ENCODE measurements around the gene MITF. TPM values are rescaled to one million over a fixed set of nuclear protein-coding genes. Genes with fewer than 3 reads are reported as not detected.

MITF gene
- total and polyA plus RNA-seq, 8 donors, result 6.2 to 29.6 (median 7.5) TPM

- TF ChIP-seq CTCF (IDR thresholded peaks at IDR 0.05), result no peak
- ATAC-seq (peak; percentile 46), DNase-seq (peak in 1 of 4 donors; percentile 23)
- Histone ChIP-seq H3K4me3 (no peak within 1 kb of the TSS), H3K27me3 (no peaks in the 10 kb centered on the region), H3K4me1 (no peaks in the 10 kb centered on the region), H3K27ac (no peak within 1 kb of the TSS), H3K9me3 (no peaks in the 10 kb centered on the region), H3K36me3 (no peaks in the 10 kb centered on the region)
- intact Hi-C loops (cut with DNase I), result no loop called here
Observed at GRCh38 chr3:69999140-70000027, 260.1 kb downstream of the MITF start, which contains the start of gene SAMMSON. Gene SAMMSON (plus strand): TSS chr3:69999733.

GRCh38 chr3:70000028-70000410, 260.8 kb downstream of the MITF start:
- TF ChIP-seq CTCF (IDR thresholded peaks at IDR 0.05), result no peak
- no peak overlapping the region for H3K27ac ChIP-seq
- no peak overlapping the region for H3K4me3 ChIP-seq
- no peaks in the 10 kb centered on the region for H3K4me1 ChIP-seq
- no peak for ATAC-seq
- DNase-seq, result peak in 1 of 4 donors; percentile 49
- no peaks in the 10 kb centered on the region for H3K36me3 ChIP-seq
- H3K9me3 ChIP-seq, result no peaks in the 10 kb centered on the region
- H3K27me3 ChIP-seq, result no peaks in the 10 kb centered on the region
- intact Hi-C loops (cut with DNase I), result no loop called here

GRCh38 chr3:70000563-70001081, 261.4 kb downstream of the MITF start:
- no peak for ATAC-seq
- no peak overlapping the region for H3K4me3 ChIP-seq
- no peak for TF ChIP-seq CTCF (IDR thresholded peaks at IDR 0.05)
- intact Hi-C loops (cut with DNase I), result no loop called here
- no peaks in the 10 kb centered on the region for H3K4me1 ChIP-seq
- DNase-seq, result peak in 2 of 4 donors; percentile 33 to 46
- no peak overlapping the region for H3K27ac ChIP-seq
- H3K27me3 ChIP-seq, result no peaks in the 10 kb centered on the region
- H3K9me3 ChIP-seq, result no peaks in the 10 kb centered on the region
- H3K36me3 ChIP-seq, result no peaks in the 10 kb centered on the region

GRCh38 chr3:70003119-70003518, 263.9 kb downstream of the MITF start:
- no peak for TF ChIP-seq CTCF (IDR thresholded peaks at IDR 0.05)

GRCh38 chr3:70006089-70006488, 266.8 kb downstream of the MITF start:
- no peak overlapping the region for H3K4me3 ChIP-seq
- no peak overlapping the region for H3K27ac ChIP-seq
- no peak for ATAC-seq
- DNase-seq, result no peak
- no peaks in the 10 kb centered on the region for H3K36me3 ChIP-seq
- intact Hi-C loops (cut with DNase I), result no loop called here
- no peaks in the 10 kb centered on the region for H3K27me3 ChIP-seq
- H3K4me1 ChIP-seq, result no peaks in the 10 kb centered on the region
- TF ChIP-seq CTCF (IDR thresholded peaks at IDR 0.05), result no peak
- no peaks in the 10 kb centered on the region for H3K9me3 ChIP-seq

More at GRCh38 chr3:70003119-70003518, 263.9 kb downstream of the MITF start:
- H3K4me3 ChIP-seq, result no peak overlapping the region
- no peaks in the 10 kb centered on the region for H3K9me3 ChIP-seq
- H3K27me3 ChIP-seq, result no peaks in the 10 kb centered on the region
- no peaks in the 10 kb centered on the region for H3K36me3 ChIP-seq
- DNase-seq (no peak), ATAC-seq (no peak)
- H3K27ac ChIP-seq, result no peak overlapping the region
- intact Hi-C loops (cut with DNase I), result no loop called here
- no peaks in the 10 kb centered on the region for H3K4me1 ChIP-seq

Measured in left lung (tissue), 10 donors.